Prostate gland (tissue), 2 donors: ENCODE data around the gene AFF2. TPM values are rescaled to one million over a fixed set of nuclear protein-coding genes. Genes with fewer than 3 reads are reported as not detected.

Source experiments
- DNase-seq: peaks from one replicate; pipeline ENCODE4 v3.0.0-alpha.2; 2019; ENCODE audit warnings: low spot score
- H3K27ac ChIP-seq, 2 donors: fragments of 200-600 bp; sonication (generic); 2 replicates each; pipeline ENCODE4 v1.5.1; 2017 to 2019
- H3K27me3 ChIP-seq: fragments of 200-600 bp; sonication (generic); replicated peaks from 2 replicates; pipeline ENCODE4 v1.5.1; 2019; ENCODE audit not compliant: insufficient read depth
- H3K36me3 ChIP-seq, 2 donors: fragments of 200-600 bp; sonication (generic); 1 replicate in 1 of 2; 2 replicates in 1 of 2; pipeline versions ENCODE4 v1.5.1 to v1.8.1; 2017 to 2019
- H3K4me1 ChIP-seq: fragments of 200-600 bp; sonication (generic); replicated peaks from 2 replicates; pipeline ENCODE4 v1.5.1; 2019
- H3K4me3 ChIP-seq, 2 donors: fragments of 200-600 bp; sonication (generic); 2 replicates each; pipeline ENCODE4 v1.5.1; 2017 to 2019
- H3K9me3 ChIP-seq: fragments of 200-600 bp; sonication (generic); 2 replicates; pipeline ENCODE4 v1.5.1; 2017
- POLR2A ChIP-seq: fragments of 450-650 bp; IDR thresholded peaks from one replicate; pipeline ENCODE4 v1.6.1; 2016; ENCODE audit warnings: antibody characterized with exemption, mild to moderate bottlenecking
- POLR2AphosphoS5 ChIP-seq: sonication (generic); formaldehyde crosslinking; IDR thresholded peaks from one replicate; pipeline ENCODE4 v1.6.1; 2017; ENCODE audit warnings: antibody characterized with exemption
- WGBS: methylation state at CpG from one replicate; pipeline ENCODE4 v1.1.5; 2018; 5-methylcytosine and 5-hydroxymethylcytosine counted together
- intact Hi-C: fragments of 100-400 bp; cut with DNase I; formaldehyde crosslinking; loops from one replicate; pipeline ENCODE4 v1.14.2; 2022
- total RNA-seq, 2 donors: library from RNA; depleted of rRNA; stranded (reverse); fragments of >200 nt; gene quantifications; one replicate each; pipeline ENCODE4 v1.1.0, GENCODE V29; 2016
- TF ChIP-seq, protein P1 (sequence below), 4 experiments: fragments of 200-600 bp in 2 of 4; fragments of 450-650 bp in 2 of 4; sonication (generic) in 2 of 4; IDR thresholded peaks; 1 replicate in 3 of 4; 2 replicates in 1 of 4; pipeline ENCODE4 v1.5.1; 2016 to 2019; ENCODE audit warnings: antibody characterized with exemption in 4 of 4, mild to moderate bottlenecking in 2 of 4, moderate library complexity in 2 of 4

The AFF2 gene
- total RNA-seq, 2 donors from 2014 or later = 0.27 to 22.2 TPM

DNA sequence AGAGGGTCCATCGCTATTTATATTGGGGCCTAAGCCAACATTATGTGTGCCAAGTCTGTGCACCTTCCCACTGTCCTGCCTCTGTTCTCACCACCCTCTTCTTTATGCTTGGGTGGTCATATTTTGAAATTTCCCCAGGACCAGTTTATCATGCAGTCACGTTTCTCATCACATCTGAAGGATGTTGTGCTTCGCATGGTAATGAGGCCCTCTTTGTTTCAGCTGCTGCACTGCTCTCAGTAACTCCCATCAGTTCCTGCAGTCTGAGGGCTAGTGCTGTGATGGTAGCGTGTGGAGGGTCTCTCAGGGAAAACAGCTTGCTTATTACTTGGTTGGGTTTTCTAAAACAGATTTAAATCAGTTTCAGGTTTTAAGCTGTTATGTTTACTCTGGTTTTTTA lies 288.0 kb downstream of the AFF2 start:
- Histone ChIP-seq H3K36me3 (no peaks in the 10 kb centered on the region), H3K9me3 (no peaks in the 10 kb centered on the region), H3K4me1 (no peaks in the 10 kb centered on the region), H3K27me3 (no peaks in the 10 kb centered on the region), H3K4me3 (no peak overlapping the region), H3K27ac (no peak overlapping the region)
- intact Hi-C loops = no loop called here
- no peak for DNase-seq
- 69% methylated on average over 4 of the region's 4 CpGs for WGBS
- TF ChIP-seq POLR2A (no peak), POLR2AphosphoS5 (no peak)
- TF ChIP-seq, protein P1, sequence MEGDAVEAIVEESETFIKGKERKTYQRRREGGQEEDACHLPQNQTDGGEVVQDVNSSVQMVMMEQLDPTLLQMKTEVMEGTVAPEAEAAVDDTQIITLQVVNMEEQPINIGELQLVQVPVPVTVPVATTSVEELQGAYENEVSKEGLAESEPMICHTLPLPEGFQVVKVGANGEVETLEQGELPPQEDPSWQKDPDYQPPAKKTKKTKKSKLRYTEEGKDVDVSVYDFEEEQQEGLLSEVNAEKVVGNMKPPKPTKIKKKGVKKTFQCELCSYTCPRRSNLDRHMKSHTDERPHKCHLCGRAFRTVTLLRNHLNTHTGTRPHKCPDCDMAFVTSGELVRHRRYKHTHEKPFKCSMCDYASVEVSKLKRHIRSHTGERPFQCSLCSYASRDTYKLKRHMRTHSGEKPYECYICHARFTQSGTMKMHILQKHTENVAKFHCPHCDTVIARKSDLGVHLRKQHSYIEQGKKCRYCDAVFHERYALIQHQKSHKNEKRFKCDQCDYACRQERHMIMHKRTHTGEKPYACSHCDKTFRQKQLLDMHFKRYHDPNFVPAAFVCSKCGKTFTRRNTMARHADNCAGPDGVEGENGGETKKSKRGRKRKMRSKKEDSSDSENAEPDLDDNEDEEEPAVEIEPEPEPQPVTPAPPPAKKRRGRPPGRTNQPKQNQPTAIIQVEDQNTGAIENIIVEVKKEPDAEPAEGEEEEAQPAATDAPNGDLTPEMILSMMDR (IDR thresholded peaks at IDR 0.05) = no peak

- no peak for DNase-seq
- no peak for TF ChIP-seq POLR2AphosphoS5
- TF ChIP-seq, protein P1 (IDR thresholded peaks at IDR 0.05) = no peak
- TF ChIP-seq POLR2A = no peak
- no peaks in the 10 kb centered on the region for H3K4me1 ChIP-seq
- no peak overlapping the region for H3K27ac ChIP-seq
- H3K27me3 ChIP-seq = no peaks in the 10 kb centered on the region
- no peaks in the 10 kb centered on the region for H3K9me3 ChIP-seq
- intact Hi-C loops = no loop called here
- H3K4me3 ChIP-seq = no peak overlapping the region
- no peaks in the 10 kb centered on the region for H3K36me3 ChIP-seq
These were observed 293.9 kb downstream of the AFF2 start for GRCh38 chrX:148794350-148794749.

DNA sequence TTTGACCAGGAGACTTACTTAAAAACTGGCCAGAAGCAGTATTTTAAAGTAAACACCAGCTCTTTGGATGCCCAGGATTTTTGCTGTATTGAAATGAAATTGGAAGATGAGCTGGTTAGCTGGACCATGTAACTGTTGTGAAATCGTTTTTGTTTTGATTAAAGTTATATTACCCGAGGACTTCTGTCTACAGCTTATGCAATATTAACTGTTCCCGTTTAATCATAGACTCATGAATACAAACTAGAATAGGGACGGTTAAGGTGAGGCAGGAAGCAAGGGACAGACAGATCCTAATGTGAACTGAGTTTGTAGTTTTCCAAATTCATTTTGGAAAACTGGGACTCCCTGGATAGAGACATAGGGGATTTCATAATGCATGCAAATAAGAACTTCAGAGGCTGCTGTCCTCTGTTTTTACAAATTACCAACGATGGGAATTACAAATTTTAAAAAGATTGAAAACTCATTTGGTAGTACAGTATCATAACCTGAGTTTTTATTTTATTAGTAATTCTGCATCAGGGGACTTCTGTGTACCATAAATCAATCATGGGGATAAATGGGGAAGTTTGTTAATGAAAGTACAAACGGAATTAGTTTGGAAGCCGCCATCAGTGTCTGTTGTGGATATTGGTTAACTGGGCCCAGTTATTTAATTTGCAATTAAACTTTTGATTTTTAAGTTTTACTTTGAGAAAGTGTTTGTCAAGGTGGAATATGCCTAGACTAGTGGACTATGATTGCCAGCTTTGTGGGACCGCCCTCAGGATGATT lies 304.4 kb downstream of the AFF2 start:
- intact Hi-C loops = no loop called here
- Histone ChIP-seq H3K27me3 (no peaks in the 10 kb centered on the region), H3K4me3 (no peak overlapping the region), H3K36me3 (no peaks in the 10 kb centered on the region), H3K9me3 (no peaks in the 10 kb centered on the region), H3K27ac (no peak overlapping the region), H3K4me1 (no peaks in the 10 kb centered on the region)
- TF ChIP-seq POLR2AphosphoS5 (no peak), POLR2A (no peak)
- TF ChIP-seq, protein P1 (IDR thresholded peaks at IDR 0.05) = no peak
- 63% methylated on average over 8 of the region's 8 CpGs for WGBS
- DNase-seq = no peak

- no peaks in the 10 kb centered on the region for H3K9me3 ChIP-seq
- no peak for DNase-seq
- no peak overlapping the region for H3K4me3 ChIP-seq
- no peak overlapping the region for H3K27ac ChIP-seq
- intact Hi-C loops = no loop called here
- TF ChIP-seq, protein P1 (IDR thresholded peaks at IDR 0.05) = no peak
- TF ChIP-seq POLR2AphosphoS5 (no peak), POLR2A (no peak)
- no peaks in the 10 kb centered on the region for H3K36me3 ChIP-seq
- no peaks in the 10 kb centered on the region for H3K4me1 ChIP-seq
- H3K27me3 ChIP-seq = no peaks in the 10 kb centered on the region
- WGBS = 92% methylated on average over 17 of the region's 17 CpGs
These were observed 305.9 kb downstream of the AFF2 start for GRCh38 chrX:148806145-148806870.
